Measurements from ENCODE around the gene LAMC3.

The LAMC3 gene

GRCh38 chr9:131076347-131077195 lies 67.6 kb downstream of the LAMC3 start:
- DNase-seq (ENCODE audit: low spot score): no peak

- no peak for DNase-seq (ENCODE audit: low spot score)
Measured at GRCh38 chr9:131078427-131079366, 69.7 kb downstream of the LAMC3 start.

GRCh38 chr9:131080589-131080988 lies 71.6 kb downstream of the LAMC3 start:
- no peak for DNase-seq (ENCODE audit: low spot score)

- DNase-seq (ENCODE audit: low spot score): no peak
Measured at GRCh38 chr9:131081868-131082267, 72.9 kb downstream of the LAMC3 start.

- DNase-seq (ENCODE audit: low spot score): no peak
Measured at GRCh38 chr9:131082774-131083512, 74.0 kb downstream of the LAMC3 start.

- DNase-seq (ENCODE audit: low spot score): no peak
Measured at GRCh38 chr9:131084661-131085369, 75.8 kb downstream of the LAMC3 start.

GRCh38 chr9:131085370-131086122 lies 76.6 kb downstream of the LAMC3 start:
- no peak for DNase-seq (ENCODE audit: low spot score)

GRCh38 chr9:131087354-131087893 lies 78.5 kb downstream of the LAMC3 start:
- DNase-seq (ENCODE audit: low spot score): no peak

GRCh38 chr9:131090025-131090787 lies 81.2 kb downstream of the LAMC3 start:
- DNase-seq (ENCODE audit: low spot score): no peak

- DNase-seq (ENCODE audit: low spot score): no peak
Measured at GRCh38 chr9:131091352-131091992, 82.5 kb downstream of the LAMC3 start.

GRCh38 chr9:131092030-131092429 lies 83.1 kb downstream of the LAMC3 start:
- no peak for DNase-seq (ENCODE audit: low spot score)

GRCh38 chr9:131092548-131093440 lies 83.8 kb downstream of the LAMC3 start:
- DNase-seq (ENCODE audit: low spot score): no peak

GRCh38 chr9:131094015-131094414 lies 85.0 kb downstream of the LAMC3 start:
- no peak for DNase-seq (ENCODE audit: low spot score)

GRCh38 chr9:131094622-131095021 lies 85.6 kb downstream of the LAMC3 start:
- no peak for DNase-seq (ENCODE audit: low spot score)

GRCh38 chr9:131095666-131096268 lies 86.8 kb downstream of the LAMC3 start:
- no peak for DNase-seq (ENCODE audit: low spot score)

GRCh38 chr9:131096269-131097125 lies 87.5 kb downstream of the LAMC3 start, which contains the start of gene AIF1L:
Gene AIF1L (plus strand): TSS chr9:131096531. CDS start chr9:131096630, 99 bp downstream.
- no peak for DNase-seq (ENCODE audit: low spot score)
